ENCODE results near the gene DNM1.

Gene DNM1

GRCh38 chr9:128166169-128166568 lies 37.0 kb upstream of the DNM1 start:
- no peak for DNase-seq (ENCODE audit: low spot score)
- Histone ChIP-seq H3K27ac (no peak overlapping the region), H3K4me3 (no peak overlapping the region)
- TF ChIP-seq, protein P1, sequence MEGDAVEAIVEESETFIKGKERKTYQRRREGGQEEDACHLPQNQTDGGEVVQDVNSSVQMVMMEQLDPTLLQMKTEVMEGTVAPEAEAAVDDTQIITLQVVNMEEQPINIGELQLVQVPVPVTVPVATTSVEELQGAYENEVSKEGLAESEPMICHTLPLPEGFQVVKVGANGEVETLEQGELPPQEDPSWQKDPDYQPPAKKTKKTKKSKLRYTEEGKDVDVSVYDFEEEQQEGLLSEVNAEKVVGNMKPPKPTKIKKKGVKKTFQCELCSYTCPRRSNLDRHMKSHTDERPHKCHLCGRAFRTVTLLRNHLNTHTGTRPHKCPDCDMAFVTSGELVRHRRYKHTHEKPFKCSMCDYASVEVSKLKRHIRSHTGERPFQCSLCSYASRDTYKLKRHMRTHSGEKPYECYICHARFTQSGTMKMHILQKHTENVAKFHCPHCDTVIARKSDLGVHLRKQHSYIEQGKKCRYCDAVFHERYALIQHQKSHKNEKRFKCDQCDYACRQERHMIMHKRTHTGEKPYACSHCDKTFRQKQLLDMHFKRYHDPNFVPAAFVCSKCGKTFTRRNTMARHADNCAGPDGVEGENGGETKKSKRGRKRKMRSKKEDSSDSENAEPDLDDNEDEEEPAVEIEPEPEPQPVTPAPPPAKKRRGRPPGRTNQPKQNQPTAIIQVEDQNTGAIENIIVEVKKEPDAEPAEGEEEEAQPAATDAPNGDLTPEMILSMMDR (IDR thresholded peaks at IDR 0.05), result no peak

DNA sequence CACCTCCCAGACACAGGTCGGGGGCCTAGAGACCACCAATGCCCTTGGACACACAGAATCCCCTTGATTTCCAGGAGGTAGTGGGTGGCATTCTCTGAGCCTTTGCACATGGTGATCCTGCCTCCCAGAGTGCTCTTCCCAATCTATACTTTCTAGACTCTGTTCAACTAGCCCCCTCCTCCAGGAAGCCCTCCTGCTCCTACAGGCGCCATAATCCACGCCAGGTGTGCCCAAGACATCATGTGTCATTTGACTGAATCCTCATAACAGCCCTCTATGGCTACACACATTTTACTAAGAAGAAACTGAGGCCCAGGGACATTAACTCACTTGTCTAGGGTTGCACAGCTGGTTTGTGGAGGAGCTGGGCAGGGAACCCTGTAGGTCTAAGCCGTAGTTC lies 36.0 kb upstream of the DNM1 start:
- TF ChIP-seq, protein P1 (IDR thresholded peaks at IDR 0.05), result no peak
- no peak overlapping the region for H3K27ac ChIP-seq
- DNase-seq (ENCODE audit: low spot score), result no peak
- H3K4me3 ChIP-seq, result no peak overlapping the region

- no peak overlapping the region for H3K27ac ChIP-seq
- H3K4me3 ChIP-seq, result no peak overlapping the region
- TF ChIP-seq, protein P1 (IDR thresholded peaks at IDR 0.05), result no peak
- no peak for DNase-seq (ENCODE audit: low spot score)
Measured at GRCh38 chr9:128168731-128169308, 34.4 kb upstream of the DNM1 start.

DNA sequence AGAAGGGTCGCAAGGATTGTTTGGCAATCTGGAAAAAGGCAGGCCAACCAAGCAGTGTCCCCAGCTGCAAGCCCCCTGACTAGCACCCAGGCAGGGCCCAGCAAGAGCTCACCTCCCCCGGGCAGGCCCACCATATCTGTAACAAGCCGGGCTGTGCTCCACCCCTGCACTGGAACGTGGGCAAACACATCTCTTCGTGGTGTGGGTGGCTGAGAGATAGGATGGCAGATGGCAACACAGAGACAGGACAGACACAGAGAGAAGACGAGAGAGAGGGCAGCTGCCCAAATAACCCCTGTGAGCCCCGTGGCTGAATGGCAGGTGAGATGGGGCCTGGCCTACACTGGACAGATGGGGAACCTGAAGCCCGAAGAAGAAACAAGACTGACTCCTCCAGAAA lies 33.7 kb upstream of the DNM1 start:
- TF ChIP-seq, protein P1 (IDR thresholded peaks at IDR 0.05), result no peak
- H3K4me3 ChIP-seq, result no peak overlapping the region
- no peak for DNase-seq (ENCODE audit: low spot score)
- no peak overlapping the region for H3K27ac ChIP-seq

GRCh38 chr9:128169925-128170324 lies 33.3 kb upstream of the DNM1 start:
- TF ChIP-seq, protein P1 (IDR thresholded peaks at IDR 0.05), result no peak
- no peak for DNase-seq (ENCODE audit: low spot score)
- no peak overlapping the region for H3K4me3 ChIP-seq

GRCh38 chr9:128174062-128174461 lies 29.1 kb upstream of the DNM1 start:
- TF ChIP-seq, protein P1 (IDR thresholded peaks at IDR 0.05), result no peak
- Histone ChIP-seq H3K4me3 (no peak overlapping the region), H3K27ac (no peak overlapping the region)
- no peak for DNase-seq (ENCODE audit: low spot score)

More at GRCh38 chr9:128169925-128170324, 33.3 kb upstream of the DNM1 start:
- H3K27ac ChIP-seq, result no peak overlapping the region

GRCh38 chr9:128175102-128175563 lies 28.0 kb upstream of the DNM1 start:
- DNase-seq (ENCODE audit: low spot score), result no peak
- Histone ChIP-seq H3K4me3 (no peak overlapping the region), H3K27ac (no peak overlapping the region)
- TF ChIP-seq, protein P1 (IDR thresholded peaks at IDR 0.05), result no peak

All from coronary artery (tissue), 2 donors.